ENCODE results near the gene BSN.

GRCh38 chr3:49553692-49554632 is at the start of gene BSN:
- TF ChIP-seq CTCF (conservative IDR thresholded peaks at IDR 0.05; ENCODE audit: low read depth in 2 of 2) (no peak), ETS1 (IDR thresholded peaks at IDR 0.05) (no peak), POLR2AphosphoS5 (IDR thresholded peaks at IDR 0.05; ENCODE audit: low read depth) (peak; percentile 67), REST (IDR thresholded peaks at IDR 0.05; ENCODE audit: unreplicated experiment) (no peak), EZH2 (IDR thresholded peaks at IDR 0.05; ENCODE audit: low read depth, unreplicated experiment) (no peak), NANOG (IDR thresholded peaks at IDR 0.05; ENCODE audit: borderline replicate concordance) (no peak), EZH2phosphoT487 (IDR thresholded peaks at IDR 0.05; ENCODE audit: unreplicated experiment) (no peak), ZNF114 (CRISPR knock-in tag; IDR thresholded peaks at IDR 0.05) (no peak), CREB1 (CRISPR knock-in tag; IDR thresholded peaks at IDR 0.05; ENCODE audit: low read depth) (peak; percentile 66), JUNB (IDR thresholded peaks at IDR 0.05; ENCODE audit: unreplicated experiment) (no peak)
